Measurements from ENCODE around the gene COG2.

DNA sequence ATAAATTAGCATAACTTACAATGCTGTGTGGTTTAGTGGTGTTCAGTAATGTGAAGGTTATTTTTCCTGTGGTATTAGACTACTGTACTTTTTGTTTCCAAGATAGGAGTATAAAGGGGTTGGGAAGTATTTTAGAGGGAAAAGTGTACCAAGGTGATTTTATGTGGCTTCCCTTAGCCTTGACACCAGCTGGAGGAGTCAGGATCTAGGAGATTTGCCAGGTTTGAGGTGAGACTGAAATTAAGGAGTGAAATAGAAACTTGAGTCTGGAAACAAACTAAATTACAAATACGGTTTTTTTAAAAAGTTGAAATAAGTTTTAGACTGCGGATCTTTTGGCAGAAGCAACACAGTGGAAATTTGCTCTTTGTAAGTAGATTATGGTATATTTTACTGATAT, 32.3 kb downstream of the COG2 start:
- TF ChIP-seq KDM5B (CRISPR knock-in tag; IDR thresholded peaks at IDR 0.05; ENCODE audit: borderline replicate concordance): no peak
- TF ChIP-seq, protein P1, sequence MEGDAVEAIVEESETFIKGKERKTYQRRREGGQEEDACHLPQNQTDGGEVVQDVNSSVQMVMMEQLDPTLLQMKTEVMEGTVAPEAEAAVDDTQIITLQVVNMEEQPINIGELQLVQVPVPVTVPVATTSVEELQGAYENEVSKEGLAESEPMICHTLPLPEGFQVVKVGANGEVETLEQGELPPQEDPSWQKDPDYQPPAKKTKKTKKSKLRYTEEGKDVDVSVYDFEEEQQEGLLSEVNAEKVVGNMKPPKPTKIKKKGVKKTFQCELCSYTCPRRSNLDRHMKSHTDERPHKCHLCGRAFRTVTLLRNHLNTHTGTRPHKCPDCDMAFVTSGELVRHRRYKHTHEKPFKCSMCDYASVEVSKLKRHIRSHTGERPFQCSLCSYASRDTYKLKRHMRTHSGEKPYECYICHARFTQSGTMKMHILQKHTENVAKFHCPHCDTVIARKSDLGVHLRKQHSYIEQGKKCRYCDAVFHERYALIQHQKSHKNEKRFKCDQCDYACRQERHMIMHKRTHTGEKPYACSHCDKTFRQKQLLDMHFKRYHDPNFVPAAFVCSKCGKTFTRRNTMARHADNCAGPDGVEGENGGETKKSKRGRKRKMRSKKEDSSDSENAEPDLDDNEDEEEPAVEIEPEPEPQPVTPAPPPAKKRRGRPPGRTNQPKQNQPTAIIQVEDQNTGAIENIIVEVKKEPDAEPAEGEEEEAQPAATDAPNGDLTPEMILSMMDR (CRISPR knock-in tag; IDR thresholded peaks at IDR 0.05): no peak
- TF ChIP-seq KDM1A (CRISPR knock-in tag; IDR thresholded peaks at IDR 0.05): no peak
- TF ChIP-seq HHEX (CRISPR knock-in tag; IDR thresholded peaks at IDR 0.05): no peak
- TF ChIP-seq RAD21 (CRISPR knock-in tag; IDR thresholded peaks at IDR 0.05): no peak
- no peak for TF ChIP-seq ISX (CRISPR knock-in tag; conservative IDR thresholded peaks at IDR 0.05)
- TF ChIP-seq GABPA (IDR thresholded peaks at IDR 0.05; ENCODE audit: low read depth, low read length): no peak
- no peak for TF ChIP-seq GABPA (CRISPR knock-in tag; IDR thresholded peaks at IDR 0.05; ENCODE audit: low read depth)
- TF ChIP-seq TCF12 (IDR thresholded peaks at IDR 0.05): no peak
- TF ChIP-seq TCF12 (CRISPR knock-in tag; IDR thresholded peaks at IDR 0.05): no peak
- no peak for TF ChIP-seq KDM4B (CRISPR knock-in tag; IDR thresholded peaks at IDR 0.05)
